HG02840 (cell line): ENCODE results near the gene GON4L.
"Not testable (repeated sequence)": the region's sequence is repeated elsewhere in the genome, so short reads cannot be mapped to it uniquely, and the experiment has no call there.

Experiments
- ATAC-seq: cut with Tn5 transposase; IDR thresholded peaks from one replicate; pipeline ENCODE4 v1.9.1; 2021; ENCODE audit warnings: mild to moderate bottlenecking, moderate library complexity, moderate number of reproducible peaks; ENCODE audit not compliant: unreplicated experiment, low FRiP score

Gene GON4L

DNA sequence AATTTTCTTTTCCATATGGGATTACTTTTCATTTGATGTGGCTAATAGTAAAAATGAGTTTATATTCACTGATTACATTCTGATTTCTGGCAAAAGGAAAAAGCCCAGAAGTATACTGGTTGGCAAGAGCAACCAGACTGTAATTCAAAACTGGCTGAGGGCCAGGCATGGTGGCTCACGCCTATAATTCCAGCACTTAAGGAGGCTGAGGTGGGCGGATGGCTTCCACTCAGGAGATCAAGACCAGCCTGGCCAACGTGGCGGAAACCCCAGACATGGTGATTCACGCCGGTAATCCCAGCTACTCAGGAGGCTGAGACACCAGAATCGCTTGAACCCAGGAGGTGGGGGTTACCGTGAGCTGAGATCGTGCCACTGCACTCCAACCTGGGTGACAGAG, 16.8 kb upstream of the GON4L start:
- ATAC-seq: no peak

DNA sequence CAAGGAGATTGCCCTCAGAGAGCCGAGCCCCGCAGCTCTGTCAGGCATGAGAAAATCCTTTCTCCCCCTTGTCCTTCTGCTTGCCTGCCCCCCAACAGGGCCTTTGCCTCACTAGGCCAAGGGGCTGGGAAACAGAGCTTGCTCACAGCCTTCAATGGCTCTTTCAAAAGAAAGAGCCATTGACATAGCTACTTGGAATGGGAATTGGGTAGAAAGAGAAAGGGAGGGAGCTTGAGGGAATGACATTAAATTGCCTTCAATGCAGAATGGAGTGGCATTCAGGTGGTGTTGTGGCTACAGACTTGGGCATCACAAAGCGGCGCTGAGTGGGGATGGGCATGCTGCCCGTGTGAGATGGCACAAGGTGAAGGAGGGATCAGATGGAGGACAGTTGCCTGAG, 15.5 kb upstream of the GON4L start:
- ATAC-seq: no peak

DNA sequence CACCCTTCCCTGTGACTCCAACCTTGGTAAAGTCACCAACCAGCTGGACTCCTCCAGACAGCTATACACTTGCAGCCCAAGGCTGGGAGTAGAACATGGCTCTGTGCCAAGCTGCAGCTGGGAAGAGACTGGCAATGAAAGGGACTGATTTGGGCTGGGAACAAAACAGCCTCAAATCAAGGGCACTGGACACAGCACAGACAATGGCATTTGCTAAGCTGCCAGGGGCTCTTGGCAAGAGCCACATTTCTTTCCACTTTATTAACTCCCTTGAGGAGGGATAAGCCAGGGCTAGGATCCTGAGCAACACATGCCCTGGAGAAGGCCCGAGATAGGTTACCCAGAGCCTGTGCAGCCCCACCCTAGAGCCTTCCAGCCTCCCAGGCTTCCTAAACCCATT, 14.4 kb upstream of the GON4L start:
- no peak for ATAC-seq

DNA sequence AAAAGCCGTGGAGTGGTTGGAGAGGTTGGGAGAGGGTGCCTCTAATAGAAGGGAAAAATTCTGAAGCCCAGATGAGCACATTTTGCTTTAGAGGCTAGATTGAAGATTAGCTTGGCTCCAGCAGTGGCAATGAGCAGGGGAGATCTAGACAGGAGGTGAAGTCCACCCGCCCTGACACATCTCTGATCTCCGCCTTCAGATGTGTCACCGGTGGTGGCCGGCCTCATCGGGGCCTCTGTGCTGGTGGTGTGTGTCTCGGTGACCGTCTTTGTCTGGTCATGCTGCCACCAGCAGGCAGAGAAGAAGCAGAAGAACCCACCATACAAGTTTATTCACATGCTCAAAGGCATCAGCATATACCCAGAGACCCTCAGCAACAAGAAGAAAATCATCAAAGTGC, 10.8 kb upstream of the GON4L start:
- ATAC-seq: no peak

DNA sequence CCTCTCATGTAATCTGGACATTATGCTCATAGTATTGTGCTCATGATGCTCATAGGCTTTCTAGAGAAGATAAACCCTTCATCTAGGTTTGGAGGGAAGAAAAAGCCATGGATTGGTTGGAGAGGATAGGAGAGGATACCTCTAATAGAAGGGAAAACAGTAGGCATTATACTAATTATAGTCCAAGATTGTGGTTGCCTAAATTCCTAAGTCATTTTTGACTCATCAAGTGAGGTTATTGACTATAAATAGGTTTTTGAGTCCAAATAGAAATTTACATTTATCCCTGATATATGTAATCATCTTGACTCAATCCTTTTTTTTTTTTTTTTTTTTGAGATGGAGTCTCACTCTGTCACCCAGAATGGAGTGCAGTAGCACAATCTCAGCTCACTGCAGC, 7.4 kb upstream of the GON4L start:
- ATAC-seq: no peak

DNA sequence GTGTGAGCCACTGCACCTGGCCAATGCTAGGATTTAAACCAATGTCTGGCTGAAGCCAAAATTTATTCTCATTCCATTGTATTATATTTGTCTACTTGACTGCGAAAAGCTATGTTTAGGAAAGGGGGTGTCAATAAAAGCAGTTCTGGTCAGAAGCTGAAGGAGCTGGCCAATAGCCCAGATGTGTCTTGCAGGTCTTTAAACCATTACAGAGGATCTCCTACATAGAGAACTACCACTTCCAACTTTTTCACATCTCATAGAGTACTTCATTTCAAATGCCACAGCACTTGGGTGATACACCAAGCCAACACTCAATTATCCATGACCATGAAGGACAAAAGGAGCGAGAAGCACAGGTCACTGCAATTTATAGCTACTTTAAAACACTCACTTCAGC, 4.9 kb upstream of the GON4L start:
- ATAC-seq: no peak

DNA sequence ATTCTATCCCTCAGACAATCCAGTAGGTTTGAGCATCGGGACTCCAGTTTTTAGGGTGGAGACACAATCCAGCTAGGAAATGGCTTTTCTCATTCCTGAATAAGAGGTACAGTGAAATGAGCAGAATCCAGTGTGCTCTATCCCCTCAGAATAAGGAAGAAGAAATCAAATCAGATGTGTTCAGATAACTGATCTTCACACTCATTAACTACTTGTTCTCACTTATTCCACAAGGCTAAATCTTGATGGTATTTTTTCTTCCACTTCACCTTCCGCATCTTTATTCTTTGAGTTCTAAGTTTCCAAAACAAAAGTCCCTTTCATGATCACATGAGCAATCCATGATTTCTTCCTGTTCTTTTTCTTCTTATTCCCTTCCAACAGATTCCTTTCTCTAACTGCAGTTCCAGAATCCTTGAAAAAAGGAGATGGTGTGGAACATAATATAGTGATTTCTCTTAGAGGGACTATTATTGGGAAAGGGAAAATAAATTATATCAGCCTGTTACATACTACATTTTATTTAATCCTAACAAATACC, 4.0 kb upstream of the GON4L start:
- ATAC-seq: no peak

DNA sequence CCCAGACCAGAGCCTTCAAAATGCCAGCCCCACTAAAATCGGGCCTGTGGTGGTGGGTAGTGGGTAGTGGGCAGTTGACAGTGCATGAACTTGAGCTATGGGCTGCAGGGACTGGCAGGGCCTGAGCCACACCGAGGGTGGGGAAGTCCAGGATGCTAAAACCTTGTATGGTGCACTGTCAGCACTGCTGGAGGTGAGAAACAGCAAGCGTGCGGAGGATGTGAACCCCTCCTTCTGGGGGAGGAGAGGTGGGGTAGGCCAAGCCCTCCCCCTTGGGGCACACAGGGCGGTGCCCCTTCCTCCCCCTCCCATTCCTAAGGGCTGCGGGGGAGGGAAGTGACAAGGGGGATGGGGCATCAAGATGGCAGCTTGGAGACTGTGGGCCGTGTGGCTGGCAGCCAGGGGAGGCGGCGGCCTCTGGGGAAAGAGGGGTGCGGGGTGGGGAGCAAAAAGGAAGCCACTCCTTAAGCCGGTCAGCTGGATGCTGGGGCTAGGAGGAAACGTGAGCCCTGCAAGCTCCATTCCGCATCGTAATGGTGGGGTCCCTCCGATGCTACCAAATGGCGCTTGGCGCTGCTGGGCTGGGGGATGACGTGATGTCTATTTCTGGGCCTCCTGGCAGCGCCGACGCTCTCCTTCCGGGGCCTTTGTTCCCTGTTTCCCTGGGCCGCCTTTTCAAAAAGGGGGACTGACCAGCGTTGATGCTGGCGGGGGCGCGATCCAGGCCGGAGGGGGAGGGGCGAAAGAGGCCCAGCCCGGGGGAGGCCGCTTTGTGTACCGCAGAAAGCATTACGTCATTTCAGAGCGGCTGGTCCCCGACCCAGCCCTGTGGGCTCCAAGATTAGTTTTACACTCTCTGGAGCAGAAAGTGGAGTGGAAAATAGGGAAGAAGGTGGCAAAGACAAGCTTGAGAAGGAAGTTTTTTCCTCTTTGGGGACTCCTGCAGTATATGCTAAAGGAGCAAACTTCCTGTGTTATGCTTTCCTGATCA, 3.2 kb upstream of the GON4L start:
- ATAC-seq: no peak

DNA sequence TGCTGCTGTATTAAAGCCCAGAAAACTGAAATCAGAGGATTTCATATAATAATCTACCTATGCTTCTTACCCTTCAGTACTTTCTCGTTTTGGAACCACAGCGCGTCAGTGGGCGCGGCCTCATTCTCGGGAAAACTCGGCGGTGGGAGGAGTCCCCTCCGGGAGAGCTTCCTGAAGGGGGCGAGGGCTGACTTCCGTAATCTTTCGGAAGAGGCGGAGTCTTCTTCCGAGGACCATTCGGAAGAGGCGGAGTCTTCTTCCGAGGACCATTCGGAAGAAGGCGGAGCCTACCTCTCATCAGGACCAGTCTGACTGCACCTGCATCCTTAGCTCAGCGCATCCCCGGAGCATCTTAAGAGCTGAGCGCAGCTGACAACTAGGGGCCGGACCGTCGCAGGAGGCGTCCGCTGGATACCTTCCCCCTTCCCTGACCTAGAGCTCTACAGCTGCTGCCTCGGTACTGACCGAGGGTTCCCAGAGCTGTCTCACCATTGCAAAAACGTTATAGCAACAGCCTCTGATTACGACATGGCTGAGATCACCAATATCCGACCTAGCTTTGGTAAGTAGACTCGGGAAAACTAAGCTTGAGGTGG, 2.3 kb upstream of the GON4L start, which contains the start of gene SYT11:
SYT11 (plus strand) TSS at position 334 of the 596 bp plus-strand sequence; CDS start at position 529, 195 bp downstream.
- peak; percentile 61 for ATAC-seq

DNA sequence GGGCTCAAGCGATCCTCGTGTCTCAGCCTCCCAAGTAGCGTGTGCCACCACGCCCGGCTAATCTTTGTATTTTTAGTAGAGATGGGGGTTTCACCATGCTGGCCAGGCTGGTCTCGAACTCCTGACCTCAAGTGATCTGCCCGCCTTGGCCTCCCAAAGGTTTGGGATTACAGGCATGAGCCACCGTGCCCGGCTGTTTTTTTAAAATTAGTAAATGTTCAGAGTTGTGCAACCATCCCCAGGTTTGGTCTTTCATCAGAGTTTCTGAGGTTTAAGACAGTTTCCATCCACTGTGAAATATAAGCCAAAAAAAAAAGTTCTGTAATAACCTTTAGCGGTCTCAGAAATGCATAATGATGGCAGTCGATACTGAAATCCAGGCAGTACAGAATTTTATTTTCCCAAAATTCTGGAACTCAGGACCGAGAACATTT, 1.8 kb upstream of the GON4L start:
- no peak for ATAC-seq

DNA sequence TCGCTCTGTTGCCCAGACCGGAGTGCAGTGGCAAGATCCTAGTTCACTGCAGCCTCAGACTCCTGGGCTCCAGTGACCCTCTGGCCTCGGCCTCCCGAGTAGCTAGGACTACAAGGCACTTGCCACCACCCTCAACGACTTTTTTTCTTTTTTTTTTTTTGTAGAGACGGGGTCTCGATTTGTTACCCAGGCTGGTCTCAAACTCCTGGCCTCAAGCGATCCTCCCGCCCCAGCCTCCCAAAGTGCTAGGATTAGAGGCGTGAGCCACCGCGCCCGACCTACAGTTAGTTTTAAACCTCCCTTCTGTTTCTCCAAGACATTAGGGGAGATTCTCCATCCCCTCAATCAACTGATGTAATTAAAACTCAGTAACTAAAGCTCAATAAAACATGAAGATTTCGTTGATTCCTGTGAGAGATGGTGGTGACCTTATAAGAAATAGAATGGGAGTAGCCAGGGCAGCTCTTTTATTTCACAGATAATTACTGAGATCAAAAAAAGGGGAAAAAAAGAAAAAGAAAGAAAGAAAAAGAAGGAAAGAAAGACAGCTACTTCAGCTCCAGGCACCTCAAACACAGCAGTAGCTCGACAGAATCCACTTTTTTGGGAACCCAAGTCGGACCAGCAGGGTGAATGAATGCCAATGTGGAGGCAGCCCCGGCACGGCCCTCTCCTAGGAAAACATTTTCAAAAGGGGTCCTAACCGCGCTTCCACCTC, 598 bp downstream of the GON4L start:
- no peak for ATAC-seq

DNA sequence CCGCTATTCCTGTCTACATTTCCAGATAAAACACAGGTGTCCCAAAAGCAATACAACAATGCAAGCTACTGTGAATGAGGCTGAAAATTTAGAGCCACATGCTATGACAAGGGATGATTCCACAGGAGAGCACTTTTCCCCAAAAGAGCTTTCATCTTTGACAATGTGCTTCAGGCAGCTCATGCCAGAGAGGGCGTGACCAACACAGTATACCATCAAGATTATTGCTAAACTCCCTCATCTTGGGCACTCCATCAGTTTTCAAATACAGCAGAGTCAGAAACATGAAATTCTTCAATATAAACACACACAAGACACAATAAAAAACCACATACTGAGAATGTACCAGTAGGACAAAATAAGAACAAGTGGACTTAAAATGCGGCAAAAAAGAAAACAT, 6.7 kb downstream of the GON4L start:
- ATAC-seq: no peak

DNA sequence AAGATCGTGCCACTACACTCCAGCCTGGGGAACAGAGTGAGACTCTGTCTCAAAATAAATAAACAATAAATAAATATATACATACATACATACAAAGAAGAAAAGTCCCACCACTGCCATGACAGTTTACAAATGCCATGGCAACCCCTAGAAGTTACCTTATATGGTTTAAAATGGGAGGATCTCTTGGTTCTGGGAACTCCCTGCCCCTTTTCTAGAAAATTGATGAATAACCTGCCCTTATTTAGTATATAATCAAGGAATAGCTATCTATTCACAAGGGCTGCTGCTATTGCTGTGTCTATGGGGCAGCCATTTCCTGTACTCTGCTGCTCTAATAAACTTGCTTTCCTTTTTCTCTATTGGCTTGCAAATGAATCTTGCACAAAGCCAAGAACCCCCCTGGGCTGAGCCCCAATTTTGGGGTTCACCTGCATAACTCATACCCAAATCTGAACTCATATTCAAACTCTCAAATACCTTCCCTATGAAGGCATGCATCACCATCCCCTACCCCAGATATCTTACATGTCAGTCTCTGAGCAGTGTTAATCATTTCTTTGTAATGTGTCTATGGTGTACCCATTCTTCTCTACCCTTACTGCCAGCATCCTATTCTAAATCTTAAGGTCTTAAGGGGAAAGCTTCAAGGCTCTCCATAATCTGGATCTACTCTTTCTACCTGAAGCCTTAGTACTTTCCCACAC, 9.0 kb downstream of the GON4L start:
- no peak for ATAC-seq

DNA sequence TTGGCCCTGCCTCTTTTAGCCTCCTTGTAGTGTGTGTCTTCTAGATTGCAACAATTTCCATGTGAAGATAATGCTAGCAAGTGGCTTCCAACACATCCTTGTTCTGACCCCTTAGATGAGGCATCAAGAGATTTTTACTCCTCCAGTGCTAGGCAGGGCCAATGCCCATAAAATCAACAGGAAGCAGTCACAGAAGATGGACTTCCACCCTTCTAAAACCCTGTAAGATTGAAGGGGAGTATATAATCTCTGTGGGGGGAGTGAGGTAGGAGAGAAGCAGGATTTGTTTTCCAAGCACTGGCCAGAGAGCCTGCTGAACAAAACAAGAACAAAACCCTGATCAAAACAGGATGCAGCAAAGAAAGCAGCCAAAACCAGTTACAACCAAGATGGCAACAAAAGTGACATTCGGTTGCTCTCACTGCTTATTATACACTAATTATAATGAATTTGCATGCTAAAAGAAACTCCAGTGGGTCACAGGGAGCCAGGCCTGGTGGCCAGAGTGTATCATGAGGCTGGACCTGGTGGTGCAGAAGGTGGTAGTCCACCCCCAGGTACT, 12.1 kb downstream of the GON4L start:
- no peak for ATAC-seq

DNA sequence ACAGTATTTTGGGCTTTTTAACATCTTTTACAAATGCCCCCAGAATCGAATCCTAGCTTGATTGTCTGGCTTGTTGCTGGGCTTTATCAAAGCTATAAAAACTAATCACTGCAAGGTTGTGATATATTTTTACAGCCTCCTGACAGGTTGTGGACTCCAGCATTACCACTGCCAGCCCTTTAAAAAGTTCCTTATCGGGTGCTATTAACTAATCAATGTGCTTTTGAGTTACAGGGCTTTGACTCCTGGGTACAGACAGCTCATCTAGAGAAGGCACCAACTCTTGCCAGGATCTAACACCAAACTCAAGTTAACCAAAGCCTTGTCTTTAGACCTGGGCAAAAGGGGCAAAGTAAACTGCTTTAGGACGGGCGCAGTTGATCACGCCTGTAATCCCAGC, 16.6 kb downstream of the GON4L start:
- no peak for ATAC-seq

DNA sequence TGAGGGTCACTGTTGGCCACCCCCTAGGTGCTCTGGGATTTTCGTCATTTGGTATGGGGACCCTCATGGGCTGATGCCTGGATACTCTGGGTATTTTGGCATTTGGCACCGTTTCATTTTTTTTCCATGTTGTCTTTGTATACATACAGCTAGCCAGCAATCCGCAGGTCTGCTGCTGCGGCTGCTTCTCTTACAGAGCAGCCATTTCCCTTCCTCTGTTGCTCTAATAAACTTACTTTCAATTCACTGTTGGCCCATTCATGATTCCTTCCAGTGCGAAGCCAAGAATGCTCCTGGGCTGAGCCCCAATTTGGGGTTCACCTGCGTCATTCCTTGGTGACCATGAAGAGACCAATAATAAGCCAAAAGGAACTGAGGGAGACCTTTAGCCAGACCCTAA, 21.5 kb downstream of the GON4L start:
- ATAC-seq: no peak

DNA sequence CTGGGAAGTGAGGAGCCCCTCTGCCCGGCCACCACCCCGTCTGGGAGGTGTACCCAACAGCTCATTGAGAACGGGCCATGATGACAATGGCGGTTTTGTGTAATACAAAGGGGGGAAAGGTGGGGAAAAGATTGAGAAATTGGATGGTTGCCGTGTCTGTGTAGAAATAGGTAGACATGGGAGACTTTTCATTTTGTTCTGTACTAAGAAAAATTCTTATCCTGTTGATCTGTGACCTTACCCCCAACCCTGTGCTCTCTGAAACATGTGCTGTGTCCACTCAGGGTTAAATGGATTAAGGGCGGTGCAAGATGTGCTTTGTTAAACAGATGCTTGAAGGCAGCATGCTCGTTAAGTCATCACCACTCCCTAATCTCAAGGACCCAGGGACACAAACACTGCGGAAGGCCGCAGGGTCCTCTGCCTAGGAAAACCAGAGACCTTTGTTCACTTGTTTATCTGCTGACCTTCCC, 22.1 kb downstream of the GON4L start:
- not testable (repeated sequence) for ATAC-seq

DNA sequence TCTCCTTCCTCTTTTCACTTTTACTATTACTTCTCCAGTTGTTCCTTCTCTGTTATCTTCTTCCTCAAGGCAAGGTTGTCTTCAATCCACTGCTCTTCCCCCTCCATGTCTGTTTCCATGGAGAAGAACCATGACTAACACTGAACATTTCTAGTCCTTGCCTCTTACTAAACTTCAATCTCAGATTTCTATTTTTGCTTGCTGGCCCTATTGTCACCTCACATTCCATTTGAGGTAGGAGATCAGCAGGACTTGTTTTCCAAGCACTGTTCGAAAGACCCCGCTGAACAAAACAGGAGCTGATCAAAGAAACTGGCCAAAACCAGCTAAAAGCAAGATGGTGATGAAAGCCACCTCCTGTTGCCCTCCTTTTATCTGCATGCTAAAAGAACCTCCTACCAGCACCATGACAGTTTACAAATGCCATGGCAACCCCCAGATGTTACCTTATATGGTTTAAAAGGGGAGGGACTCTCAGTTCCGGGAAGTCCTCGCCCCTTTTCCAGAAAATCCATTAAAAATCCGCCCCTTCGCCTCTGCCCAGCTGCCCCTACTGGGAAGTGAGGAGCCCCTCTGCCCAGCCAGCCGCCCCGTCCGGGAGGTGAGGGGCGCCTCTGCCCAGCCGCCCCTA, 22.6 kb downstream of the GON4L start:
- ATAC-seq: no peak

DNA sequence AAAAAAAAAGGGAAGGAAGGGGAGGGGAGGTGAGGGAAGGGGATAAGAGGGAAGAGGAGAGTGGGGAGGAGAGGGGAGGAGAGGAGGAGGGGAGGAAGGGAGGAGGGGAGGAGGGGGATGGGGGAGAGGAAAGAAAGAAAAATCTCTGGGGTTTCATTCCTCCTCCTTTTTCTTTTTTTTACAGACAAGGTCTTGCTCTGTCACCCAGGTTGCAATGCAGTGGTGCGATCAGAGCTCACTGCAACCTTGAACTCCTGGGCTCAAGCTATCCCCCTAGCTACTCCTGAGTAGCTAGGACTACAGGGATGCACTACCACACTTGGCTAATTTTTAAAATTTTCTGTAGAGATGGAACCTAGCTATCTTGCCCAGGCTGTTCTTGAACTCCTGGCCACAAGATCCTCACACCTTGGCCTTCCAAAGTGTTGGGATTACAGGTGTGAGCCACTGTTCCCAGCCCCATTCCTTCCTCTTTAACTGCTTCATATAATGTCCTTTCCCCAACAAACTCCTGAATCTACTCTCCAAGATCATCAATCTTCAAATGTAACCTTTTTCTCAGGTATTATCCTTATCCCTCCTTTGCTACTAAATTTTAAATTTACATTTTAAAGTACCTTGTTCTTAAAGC, 23.2 kb downstream of the GON4L start:
- no peak for ATAC-seq
